Parathyroid adenoma (tissue), 2 donors: ENCODE results near the gene ATF6.
A peak's percentile ranks its signal among the peaks of the same experiment; 100 is the strongest.
"Not testable (repeated sequence)": the region's sequence is repeated elsewhere in the genome, so short reads cannot be mapped to it uniquely, and the experiment has no call there.

Source experiments
- H2AFZ ChIP-seq: fragments of 300-600 bp; sonication (generic); one replicate; pipeline ENCODE4 v1.7.0; 2017; ENCODE audit warnings: antibody characterized with exemption, mild to moderate bottlenecking
- H3K27ac ChIP-seq: fragments of 300-600 bp; sonication (generic); one replicate; pipeline ENCODE4 v1.7.0; 2017
- H3K27me3 ChIP-seq: fragments of 300-600 bp; sonication (generic); one replicate; pipeline ENCODE4 v1.7.0; 2017; ENCODE audit warnings: low read length; ENCODE audit not compliant: control insufficient read depth, insufficient read depth
- H3K36me3 ChIP-seq: fragments of 300-600 bp; sonication (generic); one replicate; pipeline ENCODE4 v1.7.0; 2017; ENCODE audit warnings: low read length; ENCODE audit not compliant: control insufficient read depth, insufficient read depth
- H3K4me1 ChIP-seq: fragments of 300-600 bp; sonication (generic); one replicate; pipeline ENCODE4 v1.7.0; 2017; ENCODE audit warnings: control low read depth
- H3K4me2 ChIP-seq: fragments of 300-600 bp; sonication (generic); one replicate; pipeline ENCODE4 v1.7.0; 2017; ENCODE audit warnings: low read length
- H3K4me3 ChIP-seq: fragments of 300-600 bp; sonication (generic); one replicate; pipeline ENCODE4 v1.7.0; 2017; ENCODE audit warnings: low read depth, low read length
- H3K79me2 ChIP-seq: fragments of 300-600 bp; sonication (generic); one replicate; pipeline ENCODE4 v1.7.0; 2017; ENCODE audit warnings: control low read depth
- H3K9ac ChIP-seq: fragments of 300-600 bp; sonication (generic); one replicate; pipeline ENCODE4 v1.7.0; 2017; ENCODE audit warnings: mild to moderate bottlenecking
- H3K9me3 ChIP-seq: fragments of 300-600 bp; sonication (generic); one replicate; pipeline ENCODE4 v1.7.0; 2017; ENCODE audit warnings: low read length; ENCODE audit not compliant: control insufficient read depth
- TF ChIP-seq, protein P1 (sequence below): fragments of 300-600 bp; sonication (generic); IDR thresholded peaks from one replicate; pipeline ENCODE4 v1.7.0; 2017; ENCODE audit warnings: antibody characterized with exemption, mild to moderate bottlenecking
- donor health status: primary hyperparathyroidism.

The ATF6 gene

DNA sequence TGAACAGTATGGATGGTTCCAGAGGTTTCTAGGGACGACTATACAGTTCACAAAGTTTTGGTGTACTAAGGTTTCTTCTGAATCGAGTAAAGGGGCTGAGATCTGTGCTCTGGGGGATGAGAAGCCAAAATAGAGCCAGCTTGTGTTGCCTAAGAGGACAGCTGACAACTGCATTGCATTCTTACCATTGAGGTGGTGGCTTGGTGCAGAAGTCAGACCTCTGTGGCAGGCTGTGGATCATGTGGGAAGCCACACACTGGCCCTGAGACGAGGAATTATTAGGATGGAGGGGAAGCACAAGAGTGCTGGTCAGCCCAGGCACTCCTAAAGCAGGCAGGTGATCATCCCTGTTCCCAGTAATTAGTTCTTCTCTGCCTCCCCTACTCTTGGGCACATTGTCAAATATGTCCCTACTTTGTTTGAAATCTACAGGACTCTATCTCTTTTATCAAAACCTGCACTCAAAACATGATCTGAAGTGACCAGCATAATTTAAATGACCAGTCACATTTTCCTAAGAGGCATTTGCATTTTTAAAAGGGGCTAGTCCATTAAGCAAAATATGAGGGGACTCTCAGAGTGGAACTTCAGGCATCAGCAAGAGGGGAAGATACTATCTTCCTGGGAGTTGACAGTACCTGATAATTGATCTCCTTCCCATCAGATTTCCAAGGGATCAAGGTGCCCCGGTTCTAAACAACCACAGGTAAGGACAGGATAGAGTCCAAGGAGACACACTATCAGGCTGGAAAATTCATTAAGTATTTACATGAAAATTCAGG lies 45.0 kb upstream of the ATF6 start, which contains the start of gene FCRLB:
TSS of gene FCRLB (plus strand) at position 589 of the 782 bp plus-strand sequence. CDS start 1,129 bp downstream, outside the sequence.
- no peaks in the 10 kb centered on the region for H3K9me3 ChIP-seq
- H3K4me1 ChIP-seq, result no peaks in the 10 kb centered on the region
- H3K27me3 ChIP-seq, result no peaks in the 10 kb centered on the region
- TF ChIP-seq, protein P1, sequence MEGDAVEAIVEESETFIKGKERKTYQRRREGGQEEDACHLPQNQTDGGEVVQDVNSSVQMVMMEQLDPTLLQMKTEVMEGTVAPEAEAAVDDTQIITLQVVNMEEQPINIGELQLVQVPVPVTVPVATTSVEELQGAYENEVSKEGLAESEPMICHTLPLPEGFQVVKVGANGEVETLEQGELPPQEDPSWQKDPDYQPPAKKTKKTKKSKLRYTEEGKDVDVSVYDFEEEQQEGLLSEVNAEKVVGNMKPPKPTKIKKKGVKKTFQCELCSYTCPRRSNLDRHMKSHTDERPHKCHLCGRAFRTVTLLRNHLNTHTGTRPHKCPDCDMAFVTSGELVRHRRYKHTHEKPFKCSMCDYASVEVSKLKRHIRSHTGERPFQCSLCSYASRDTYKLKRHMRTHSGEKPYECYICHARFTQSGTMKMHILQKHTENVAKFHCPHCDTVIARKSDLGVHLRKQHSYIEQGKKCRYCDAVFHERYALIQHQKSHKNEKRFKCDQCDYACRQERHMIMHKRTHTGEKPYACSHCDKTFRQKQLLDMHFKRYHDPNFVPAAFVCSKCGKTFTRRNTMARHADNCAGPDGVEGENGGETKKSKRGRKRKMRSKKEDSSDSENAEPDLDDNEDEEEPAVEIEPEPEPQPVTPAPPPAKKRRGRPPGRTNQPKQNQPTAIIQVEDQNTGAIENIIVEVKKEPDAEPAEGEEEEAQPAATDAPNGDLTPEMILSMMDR, result no peak
- no peaks in the 10 kb centered on the region for H3K36me3 ChIP-seq
- H3K79me2 ChIP-seq, result no peaks in the 10 kb centered on the region
- no peak within 1 kb of the TSS for H3K4me2 ChIP-seq
- H2AFZ ChIP-seq, result no peak within 1 kb of the TSS
- no peak within 1 kb of the TSS for H3K4me3 ChIP-seq
- no peak within 1 kb of the TSS for H3K27ac ChIP-seq
- no peak within 1 kb of the TSS for H3K9ac ChIP-seq

DNA sequence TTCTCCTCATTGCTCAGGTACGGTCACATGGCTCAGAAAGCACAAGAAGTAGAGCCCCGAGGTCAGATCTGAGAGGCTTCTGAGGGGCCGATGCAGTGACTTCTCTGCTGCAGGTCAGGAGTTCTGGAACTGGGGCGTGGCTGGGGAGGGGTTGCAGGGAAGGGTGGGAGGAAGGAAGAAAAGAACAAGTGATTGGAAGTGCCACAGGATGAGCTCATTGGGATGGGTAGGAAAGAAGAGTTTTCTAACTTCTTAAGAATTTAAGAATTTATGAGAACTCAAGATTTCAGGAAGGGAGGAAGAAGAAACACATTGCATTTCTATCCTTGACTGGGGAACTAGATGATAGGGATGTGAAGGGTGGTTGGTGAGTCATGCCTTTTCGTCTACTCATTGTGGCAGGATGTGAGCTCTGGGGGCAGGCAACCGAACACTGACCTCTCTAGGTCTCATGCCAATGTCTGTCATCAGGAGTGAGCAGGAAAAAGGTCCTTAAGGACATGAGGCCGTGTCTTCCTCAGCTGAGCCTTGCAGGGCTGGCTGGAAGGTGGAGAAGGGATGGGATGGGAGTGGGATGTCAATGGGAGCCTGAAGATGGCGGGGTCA lies 44.3 kb upstream of the ATF6 start:
- no peak overlapping the region for H2AFZ ChIP-seq
- TF ChIP-seq, protein P1, result no peak
- no peaks in the 10 kb centered on the region for H3K79me2 ChIP-seq
- no peak overlapping the region for H3K27ac ChIP-seq
- no peaks in the 10 kb centered on the region for H3K27me3 ChIP-seq
- no peak overlapping the region for H3K4me3 ChIP-seq
- no peaks in the 10 kb centered on the region for H3K4me1 ChIP-seq
- no peaks in the 10 kb centered on the region for H3K36me3 ChIP-seq
- no peaks in the 10 kb centered on the region for H3K9me3 ChIP-seq
- H3K9ac ChIP-seq, result no peak overlapping the region
- no peak overlapping the region for H3K4me2 ChIP-seq

DNA sequence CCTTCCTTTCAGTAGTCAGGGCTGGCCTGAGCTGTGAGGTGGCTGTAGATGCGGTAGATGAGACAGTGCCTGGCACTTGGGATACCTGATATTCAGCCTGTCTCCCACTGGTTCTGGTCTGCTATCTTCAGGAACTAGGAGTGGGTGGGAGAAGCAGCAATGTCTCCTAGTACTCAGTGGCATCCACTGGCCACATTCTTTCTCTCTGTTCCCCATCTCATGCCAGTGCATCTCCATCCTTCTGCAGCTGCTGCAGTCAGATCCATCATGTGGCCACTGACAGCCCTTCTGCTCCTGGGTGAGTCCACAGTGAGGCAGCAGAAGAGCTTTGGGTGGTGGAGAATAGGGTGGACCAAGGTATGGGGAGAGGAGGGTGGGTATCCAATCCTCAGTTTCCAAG lies 43.7 kb upstream of the ATF6 start:
- Histone ChIP-seq H3K4me3 (no peak overlapping the region), H3K36me3 (no peaks in the 10 kb centered on the region), H3K9me3 (no peaks in the 10 kb centered on the region), H3K27me3 (no peaks in the 10 kb centered on the region), H3K9ac (no peak overlapping the region), H3K4me1 (no peaks in the 10 kb centered on the region), H3K4me2 (no peak overlapping the region), H2AFZ (no peak overlapping the region), H3K27ac (no peak overlapping the region), H3K79me2 (no peaks in the 10 kb centered on the region)
- TF ChIP-seq, protein P1, result no peak

DNA sequence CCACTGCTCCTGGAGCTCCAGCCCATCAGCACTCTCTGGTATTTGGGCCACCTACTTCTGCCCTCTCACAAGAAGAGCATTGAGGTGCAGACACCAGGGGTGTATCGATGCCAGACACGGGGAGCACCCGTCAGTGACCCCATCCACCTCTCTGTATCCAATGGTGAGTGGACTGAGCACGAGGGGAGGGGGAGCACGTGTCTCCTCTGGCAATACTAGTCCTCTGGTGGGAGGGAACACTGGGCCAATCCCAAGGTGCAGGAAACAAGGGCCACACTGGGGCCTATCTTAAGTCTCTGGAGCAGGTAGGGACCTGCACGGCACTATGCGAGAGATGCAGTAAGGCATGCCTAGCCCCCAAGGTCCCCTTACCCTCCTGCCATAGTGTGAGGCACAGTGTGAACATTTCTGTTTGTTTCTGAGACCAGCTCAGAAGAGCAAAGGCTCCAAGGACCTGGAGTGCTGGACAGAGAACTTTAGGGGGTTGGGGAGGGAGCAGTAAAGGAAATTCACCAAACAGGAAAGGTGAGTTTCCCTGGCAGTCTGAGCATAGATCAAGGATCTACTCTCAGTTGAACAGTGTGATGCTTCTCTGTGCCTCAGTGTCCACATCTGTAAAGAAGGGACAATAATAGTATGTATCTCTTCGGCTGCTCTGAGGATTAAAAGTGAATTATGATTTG lies 42.5 kb upstream of the ATF6 start:
- Histone ChIP-seq H3K27me3 (no peaks in the 10 kb centered on the region), H3K4me2 (no peak overlapping the region), H3K27ac (no peak overlapping the region), H3K4me3 (no peak overlapping the region), H3K4me1 (no peaks in the 10 kb centered on the region), H2AFZ (no peak overlapping the region), H3K9ac (no peak overlapping the region), H3K9me3 (no peaks in the 10 kb centered on the region), H3K79me2 (no peaks in the 10 kb centered on the region), H3K36me3 (no peaks in the 10 kb centered on the region)
- TF ChIP-seq, protein P1, result no peak

DNA sequence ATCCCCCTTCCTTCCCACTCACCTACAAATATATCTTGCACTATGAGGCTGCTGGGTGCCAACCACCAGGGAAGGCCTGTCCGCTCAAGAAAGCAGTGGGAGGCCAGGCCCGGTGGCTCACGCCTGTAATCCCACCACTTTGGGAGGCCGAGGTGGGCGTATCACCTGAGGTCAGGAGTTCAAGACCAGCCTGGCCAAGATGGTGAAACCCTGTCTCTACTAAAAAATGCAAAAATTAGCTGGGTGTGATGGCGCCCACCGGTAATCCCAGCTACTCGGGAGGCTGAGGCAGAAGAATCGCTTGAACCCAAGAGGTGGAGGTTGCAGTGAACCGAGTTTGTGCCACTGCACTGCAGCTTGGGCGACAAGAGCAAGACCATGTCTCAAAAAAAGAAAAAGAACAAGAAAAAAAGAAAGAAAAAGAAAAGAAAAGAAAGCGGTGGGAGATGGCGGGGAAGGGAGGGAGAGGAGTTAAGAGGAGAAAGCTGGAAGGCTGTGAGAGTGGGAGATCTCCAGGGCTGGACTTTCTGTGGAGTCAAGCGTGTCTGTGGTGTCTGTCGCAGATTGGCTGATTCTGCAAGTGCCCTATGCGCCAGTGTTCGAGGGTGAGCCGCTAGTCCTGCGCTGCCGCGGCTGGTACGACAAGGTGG lies 40.7 kb upstream of the ATF6 start:
- Histone ChIP-seq H2AFZ (peak overlapping the region; percentile 89), H3K27ac (peak overlapping the region; percentile 79), H3K4me2 (peak overlapping the region; percentile 89), H3K4me3 (peak overlapping the region; percentile 76)
- H3K27me3 ChIP-seq, H3K36me3 ChIP-seq, H3K9me3 ChIP-seq, H3K4me1 ChIP-seq, H3K9ac ChIP-seq, H3K79me2 ChIP-seq: not testable (repeated sequence)
